ENCODE results near the gene MAP2K1.

The MAP2K1 gene

DNA sequence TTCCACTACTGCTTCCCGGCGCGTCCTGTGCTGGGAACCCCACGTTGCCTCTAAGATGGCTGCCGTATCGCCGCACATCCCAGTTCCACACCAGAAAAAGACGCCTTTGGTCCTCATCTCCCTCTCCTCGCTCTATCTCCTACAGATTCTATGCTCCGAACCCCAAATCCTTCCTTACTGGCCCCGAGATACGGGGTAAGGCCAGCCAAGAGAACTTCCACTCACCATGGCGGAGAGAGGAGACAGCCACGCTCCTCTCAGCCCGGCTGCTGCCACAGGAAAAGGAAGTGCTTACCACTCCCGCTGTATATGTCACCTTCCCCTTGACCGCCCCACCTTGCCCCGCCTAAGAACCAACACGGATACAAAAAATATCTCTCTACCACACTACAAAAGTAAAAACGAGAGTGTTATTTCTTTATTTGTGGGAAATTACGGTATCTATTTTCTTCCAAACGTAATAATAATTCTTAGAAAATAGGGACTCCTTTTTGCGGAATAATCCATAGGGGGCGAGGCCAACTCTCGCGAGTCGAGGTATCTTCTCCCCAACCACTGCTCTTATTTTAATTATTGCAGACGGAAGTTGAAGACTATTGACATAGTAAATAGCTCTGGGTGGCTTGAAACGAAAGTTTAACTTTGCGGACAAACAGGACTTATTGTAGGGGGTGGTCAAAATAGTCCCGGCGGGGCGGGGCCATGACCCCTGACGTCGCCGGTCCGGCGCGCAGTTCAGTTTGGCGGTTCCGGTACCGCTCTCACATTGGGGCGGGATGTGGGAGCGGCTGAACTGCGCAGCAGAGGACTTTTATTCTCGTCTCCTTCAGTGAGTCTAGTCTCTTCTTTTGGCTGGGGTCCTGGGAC, 118.1 kb downstream of the MAP2K1 start, which contains the start of the genes RPL4 and ZWILCH:
TSS of gene RPL4 (minus strand) at position 293 of the 867 bp plus-strand sequence. CDS start at position 228, 65 bp downstream.
TSS of gene ZWILCH (plus strand) at position 764 of the 867 bp plus-strand sequence. CDS start at position 777, 13 bp downstream.
- peak; percentile 64 to 72 for DNase-seq (ENCODE audit: low read depth in 2 of 2)

DNA sequence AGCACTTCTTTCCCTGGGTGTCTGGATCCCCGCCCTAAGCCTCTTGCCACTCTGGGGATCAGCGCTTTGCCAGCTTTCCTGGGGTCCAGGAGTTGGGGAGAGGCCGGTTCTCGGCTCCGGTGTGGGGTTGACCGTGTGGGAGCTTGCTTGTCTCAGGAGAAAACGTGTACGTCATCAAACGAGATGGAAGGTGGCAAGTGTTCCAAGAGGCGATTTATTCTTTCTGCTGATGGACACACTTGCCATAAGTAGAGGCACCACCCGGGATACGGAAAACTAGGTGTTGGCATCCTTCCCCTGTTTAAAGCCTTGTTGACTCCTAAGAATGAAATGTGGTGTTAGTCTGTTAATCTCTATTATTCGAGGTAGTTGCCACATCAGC, 118.7 kb downstream of the MAP2K1 start:
- DNase-seq (ENCODE audit: low read depth in 2 of 2), result no peak

DNA sequence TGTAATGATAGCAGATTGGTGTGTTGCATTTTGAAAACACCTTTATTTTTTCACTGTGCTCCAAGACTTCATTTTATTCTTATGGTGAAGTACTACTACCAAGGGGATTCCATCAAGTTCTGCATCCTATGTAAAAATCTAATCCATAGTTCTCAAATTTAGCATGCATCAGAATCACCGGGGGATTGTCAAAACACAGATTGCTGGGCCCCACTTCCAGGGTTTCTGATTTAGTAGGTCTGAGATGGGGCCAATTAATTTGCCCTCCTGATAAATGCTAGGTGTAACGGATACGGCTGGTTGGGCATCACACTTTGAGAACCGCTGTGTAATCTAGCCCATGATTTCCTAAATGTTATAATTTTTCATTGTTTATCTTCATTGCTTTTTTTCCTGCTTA, 119.1 kb downstream of the MAP2K1 start:
- no peak for DNase-seq (ENCODE audit: low read depth in 2 of 2)

DNA sequence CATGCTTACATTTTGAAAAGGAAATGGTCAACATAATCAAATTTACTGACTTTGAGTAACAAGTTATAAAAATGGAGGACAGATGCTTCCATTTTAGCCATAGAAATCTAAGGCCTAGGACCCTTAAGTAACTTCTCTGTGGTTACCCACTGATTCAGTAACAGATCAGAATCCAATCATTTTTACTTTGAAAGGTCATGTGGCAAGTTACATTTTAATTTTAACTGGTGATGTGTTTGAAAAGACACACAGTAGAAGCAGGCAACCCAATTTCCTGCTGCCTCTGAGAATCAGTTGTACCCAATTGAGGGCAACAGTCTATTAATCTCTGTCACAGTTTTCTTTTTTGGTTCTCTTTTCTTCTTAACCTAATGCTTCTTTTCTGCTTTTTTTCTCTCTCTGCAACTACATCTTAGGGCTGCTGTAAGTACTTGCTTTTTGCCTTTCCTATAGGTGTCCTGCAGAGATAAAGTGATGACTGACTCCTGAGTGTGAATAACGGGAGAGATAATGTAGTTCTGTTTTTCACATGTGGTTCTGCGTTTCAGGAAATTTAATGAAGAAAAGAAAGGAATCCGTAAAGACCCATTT, 121.7 kb downstream of the MAP2K1 start:
- no peak for DNase-seq (ENCODE audit: low read depth in 2 of 2)

DNA sequence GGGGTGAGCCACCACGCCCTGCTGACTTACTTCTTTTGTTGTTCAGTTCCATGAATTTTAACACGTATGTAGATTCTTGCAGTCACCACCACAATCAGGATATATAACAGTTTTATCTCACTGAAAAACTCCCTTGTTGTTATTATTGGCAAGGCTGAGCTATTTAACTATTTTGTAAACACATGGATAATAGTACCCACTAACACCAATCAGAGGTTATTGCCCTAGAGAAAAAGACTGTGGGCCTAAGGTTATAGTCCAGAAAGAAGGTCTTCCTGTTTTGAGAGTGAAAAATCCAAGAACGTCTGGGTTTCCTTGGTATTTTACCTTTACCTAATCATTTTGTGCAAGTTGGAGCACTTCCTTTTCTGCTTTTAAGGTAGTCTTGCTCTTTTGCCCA, 127.9 kb downstream of the MAP2K1 start:
- no peak for DNase-seq (ENCODE audit: low read depth in 2 of 2)

DNA sequence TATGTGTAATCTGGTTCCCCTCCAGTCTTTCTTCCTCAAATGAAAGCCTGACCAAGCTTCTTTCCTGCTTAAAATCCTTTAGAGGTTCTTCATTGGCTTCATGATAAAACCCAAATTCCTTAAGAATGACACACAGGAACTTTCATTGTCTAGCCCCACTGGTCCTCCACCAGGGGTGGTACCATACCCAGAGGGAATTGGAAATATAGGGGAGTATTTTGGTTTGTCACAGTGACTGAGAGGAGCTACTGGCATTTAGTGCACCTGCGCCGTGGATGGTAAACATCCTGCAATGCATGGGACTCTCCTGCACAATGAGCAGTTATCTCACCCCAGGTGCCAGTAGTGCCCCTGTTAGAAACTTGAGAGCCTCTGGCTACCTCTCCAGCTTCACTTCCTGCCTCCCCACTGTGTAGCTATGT, 129.2 kb downstream of the MAP2K1 start:
- DNase-seq (ENCODE audit: low read depth in 2 of 2), result no peak

DNA sequence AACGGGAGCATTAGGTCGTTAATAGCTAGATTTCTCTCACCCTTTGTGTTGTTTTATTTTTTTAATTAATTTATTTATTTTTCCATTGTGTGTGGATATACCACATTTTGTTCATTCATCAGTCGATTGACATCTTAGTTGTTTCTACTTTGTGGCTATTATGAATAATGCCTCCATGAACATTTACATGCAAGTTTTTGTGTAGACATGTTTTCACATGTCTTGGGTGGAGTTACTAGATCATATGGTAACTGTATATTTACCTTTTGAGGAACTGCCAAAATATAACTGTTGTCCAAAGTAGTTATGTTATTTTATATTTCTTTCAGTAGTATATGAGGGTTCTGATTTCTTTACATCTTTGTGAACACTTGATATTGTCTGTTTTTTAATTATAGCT, 137.2 kb downstream of the MAP2K1 start:
- DNase-seq (ENCODE audit: low read depth in 2 of 2), result no peak

DNA sequence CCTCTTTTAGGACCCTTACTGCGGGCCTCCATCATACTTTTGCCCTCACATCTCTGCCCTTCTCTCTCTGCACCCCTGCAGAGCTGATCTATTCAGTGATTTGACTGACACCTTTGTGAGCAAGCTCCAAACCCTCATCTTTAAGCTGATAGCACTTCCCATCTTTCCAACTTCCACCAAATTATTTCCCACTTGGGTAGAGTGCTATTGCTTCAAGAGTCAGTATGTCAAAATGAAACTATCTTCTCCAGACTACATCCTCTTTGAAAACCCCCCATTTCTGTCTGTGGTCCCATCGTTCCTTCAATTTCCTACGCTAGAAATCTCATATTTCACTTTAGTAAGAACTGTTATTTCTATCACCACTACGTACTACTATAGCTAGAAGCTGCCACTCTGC, 138.1 kb downstream of the MAP2K1 start:
- no peak for DNase-seq (ENCODE audit: low read depth in 2 of 2)

DNA sequence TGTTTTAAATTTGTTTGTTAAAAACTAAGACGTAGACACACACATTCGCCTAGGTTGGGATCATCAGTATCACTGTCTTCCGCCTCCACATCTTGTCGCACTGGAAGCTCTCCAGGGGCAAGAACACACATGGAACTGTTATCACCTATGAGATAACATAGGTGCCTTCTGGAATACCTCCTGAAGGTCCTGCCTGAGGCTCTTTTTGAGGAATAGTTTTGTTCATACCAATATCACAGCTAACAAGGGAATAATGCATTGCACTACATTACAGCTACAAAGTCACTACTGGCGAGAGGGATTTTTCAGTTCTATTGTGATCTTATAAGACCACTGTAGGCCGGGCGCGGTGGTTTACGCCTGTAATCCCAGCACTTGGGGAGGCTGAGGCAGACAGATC, 148.3 kb downstream of the MAP2K1 start:
- no peak for DNase-seq (ENCODE audit: low read depth in 2 of 2)

All from stimulated activated CD8-positive, alpha-beta memory T cell treated with anti-CD3 and anti-CD28 coated beads, Interleukin-7, amount 100 ng/mL, for 4 hours (primary cell).